ENCODE measurements around the gene NTHL1.

The NTHL1 gene

GRCh38 chr16:2093793-2094192, 46.2 kb upstream of the NTHL1 start:
- no peak for TF ChIP-seq SIN3A (IDR thresholded peaks at IDR 0.05; ENCODE audit: borderline replicate concordance, insufficient read depth, low read length)
- TF ChIP-seq TAF1 (IDR thresholded peaks at IDR 0.05; ENCODE audit: borderline replicate concordance, insufficient read depth, low read length), result no peak
- TF ChIP-seq POLR2AphosphoS5 (IDR thresholded peaks at IDR 0.05; ENCODE audit: low read depth, low read length), result no peak
- TF ChIP-seq REST (IDR thresholded peaks at IDR 0.05; ENCODE audit: insufficient read depth in 1 of 2, low read depth in 2 of 2, low read length in 2 of 2), result no peak
- TF ChIP-seq FOXP2 (optimal IDR thresholded peaks at IDR 0.05; ENCODE audit: borderline replicate concordance, extremely low read depth, extremely low read length, insufficient read depth), result no peak

- TF ChIP-seq TAF1 (IDR thresholded peaks at IDR 0.05; ENCODE audit: borderline replicate concordance, insufficient read depth, low read length), result no peak
- TF ChIP-seq FOXP2 (optimal IDR thresholded peaks at IDR 0.05; ENCODE audit: borderline replicate concordance, extremely low read depth, extremely low read length, insufficient read depth), result no peak
- TF ChIP-seq POLR2AphosphoS5 (IDR thresholded peaks at IDR 0.05; ENCODE audit: low read depth, low read length), result no peak
Observed at GRCh38 chr16:2092866-2093265, 45.2 kb upstream of the NTHL1 start.

- no peak for TF ChIP-seq POLR2AphosphoS5 (IDR thresholded peaks at IDR 0.05; ENCODE audit: low read depth, low read length)
- no peak for TF ChIP-seq TAF1 (IDR thresholded peaks at IDR 0.05; ENCODE audit: borderline replicate concordance, insufficient read depth, low read length)
- no peak for TF ChIP-seq SIN3A (IDR thresholded peaks at IDR 0.05; ENCODE audit: borderline replicate concordance, insufficient read depth, low read length)
- no peak for TF ChIP-seq REST (IDR thresholded peaks at IDR 0.05; ENCODE audit: insufficient read depth in 1 of 2, low read depth in 2 of 2, low read length in 2 of 2)
- TF ChIP-seq FOXP2 (optimal IDR thresholded peaks at IDR 0.05; ENCODE audit: borderline replicate concordance, extremely low read depth, extremely low read length, insufficient read depth), result no peak
Observed at GRCh38 chr16:2092256-2092620, 44.6 kb upstream of the NTHL1 start.

- TF ChIP-seq POLR2AphosphoS5 (IDR thresholded peaks at IDR 0.05; ENCODE audit: low read depth, low read length) (no peak), SIN3A (IDR thresholded peaks at IDR 0.05; ENCODE audit: borderline replicate concordance, insufficient read depth, low read length) (no peak), REST (IDR thresholded peaks at IDR 0.05; ENCODE audit: insufficient read depth in 1 of 2, low read depth in 2 of 2, low read length in 2 of 2) (no peak), TAF1 (IDR thresholded peaks at IDR 0.05; ENCODE audit: borderline replicate concordance, insufficient read depth, low read length) (no peak), FOXP2 (optimal IDR thresholded peaks at IDR 0.05; ENCODE audit: borderline replicate concordance, extremely low read depth, extremely low read length, insufficient read depth) (no peak)
Observed at GRCh38 chr16:2091547-2092255, 44.1 kb upstream of the NTHL1 start.

GRCh38 chr16:2090777-2091546, 43.3 kb upstream of the NTHL1 start:
- TF ChIP-seq POLR2AphosphoS5 (IDR thresholded peaks at IDR 0.05; ENCODE audit: low read depth, low read length) (no peak), FOXP2 (optimal IDR thresholded peaks at IDR 0.05; ENCODE audit: borderline replicate concordance, extremely low read depth, extremely low read length, insufficient read depth) (no peak), REST (IDR thresholded peaks at IDR 0.05; ENCODE audit: insufficient read depth in 1 of 2, low read depth in 2 of 2, low read length in 2 of 2) (no peak), SIN3A (IDR thresholded peaks at IDR 0.05; ENCODE audit: borderline replicate concordance, insufficient read depth, low read length) (no peak), TAF1 (IDR thresholded peaks at IDR 0.05; ENCODE audit: borderline replicate concordance, insufficient read depth, low read length) (no peak)
